GM23248 (cell line): ENCODE measurements around the gene DNAAF5. TPM values are rescaled to one million over a fixed set of nuclear protein-coding genes. Genes with fewer than 3 reads are reported as not detected.
A peak's percentile ranks its signal among the peaks of the same experiment; 100 is the strongest.

ENCODE experiments used
- DNase-seq: peaks from one replicate; pipeline ENCODE4 v3.0.0-alpha.2; 2015
- H2AFZ ChIP-seq: fragments of 200-600 bp; sonication (generic); 2 replicates; pipeline ENCODE4 v1.6.1; 2016; ENCODE audit warnings: antibody characterized with exemption
- H3F3A ChIP-seq: fragments of 200-600 bp; sonication (generic); 2 replicates; pipeline ENCODE4 v1.6.1; 2016; ENCODE audit warnings: mild to moderate bottlenecking, antibody characterized with exemption, mixed run types; ENCODE audit not compliant: insufficient read depth
- H3K27ac ChIP-seq: fragments of 200-600 bp; sonication (generic); 2 replicates; pipeline ENCODE4 v1.5.1; 2016; ENCODE audit warnings: mild to moderate bottlenecking
- H3K27me3 ChIP-seq: fragments of 200-600 bp; sonication (generic); replicated peaks from 2 replicates; pipeline ENCODE4 v1.6.1; 2016; ENCODE audit warnings: mild to moderate bottlenecking; ENCODE audit not compliant: insufficient read depth
- H3K36me3 ChIP-seq: fragments of 200-600 bp; sonication (generic); 2 replicates; pipeline ENCODE4 v1.6.1; 2016; ENCODE audit warnings: low read depth, mild to moderate bottlenecking
- H3K4me1 ChIP-seq: fragments of 200-600 bp; sonication (generic); 2 replicates; pipeline ENCODE4 v1.6.1; 2016; ENCODE audit warnings: mild to moderate bottlenecking; ENCODE audit not compliant: insufficient read depth
- H3K4me2 ChIP-seq: fragments of 200-600 bp; sonication (generic); one replicate; pipeline ENCODE4 v1.6.1; 2016; ENCODE audit warnings: mild to moderate bottlenecking; ENCODE audit not compliant: unreplicated experiment
- H3K4me3 ChIP-seq: fragments of 200-600 bp; sonication (generic); 2 replicates; pipeline ENCODE4 v1.5.1; 2016; ENCODE audit warnings: mild to moderate bottlenecking
- H3K79me2 ChIP-seq: fragments of 200-600 bp; sonication (generic); 2 replicates; pipeline ENCODE4 v1.6.1; 2016; ENCODE audit warnings: mild to moderate bottlenecking; ENCODE audit not compliant: insufficient read depth
- H3K9ac ChIP-seq: fragments of 200-600 bp; sonication (generic); 2 replicates; pipeline ENCODE4 v1.6.1; 2016; ENCODE audit warnings: mild to moderate bottlenecking
- H3K9me2 ChIP-seq: fragments of 200-600 bp; sonication (generic); 2 replicates; pipeline ENCODE4 v1.6.1; 2016; ENCODE audit warnings: mixed run types, mild to moderate bottlenecking, moderate library complexity; ENCODE audit not compliant: insufficient read depth
- H3K9me3 ChIP-seq: fragments of 200-600 bp; sonication (generic); one replicate; pipeline ENCODE4 v1.6.1; 2017; ENCODE audit warnings: low read depth
- H4K20me1 ChIP-seq: fragments of 200-600 bp; sonication (generic); 2 replicates; pipeline ENCODE4 v1.6.0; 2016; ENCODE audit not compliant: insufficient read depth
- EZH2 ChIP-seq: fragments of 200-600 bp; sonication (generic); IDR thresholded peaks from 2 replicates; pipeline ENCODE4 v1.6.1; 2018; ENCODE audit warnings: antibody characterized with exemption, mild to moderate bottlenecking; ENCODE audit not compliant: insufficient read depth, poor library complexity, severe bottlenecking
- EZH2phosphoT487 ChIP-seq: fragments of 200-600 bp; sonication (generic); IDR thresholded peaks from 2 replicates; pipeline ENCODE4 v1.6.1; 2018; ENCODE audit warnings: antibody characterized with exemption, moderate library complexity, mild to moderate bottlenecking, low read depth; ENCODE audit not compliant: insufficient read depth
- WGBS, 2 experiments: methylation state at CpG; one replicate each; pipeline ENCODE4 v1.1.6; 2015 to 2017; ENCODE audit warnings: low lambda C conversion rate in 2 of 2, low coverage in 1 of 2; ENCODE audit errors: missing lambda C conversion rate in 2 of 2; 5-methylcytosine and 5-hydroxymethylcytosine counted together
- in situ Hi-C: fragments of 300-500 bp; cut with MboI; formaldehyde crosslinking; loops from 2 replicates; pipeline ENCODE4 v1.15.0; 2020
- polyA plus RNA-seq: library from polyadenylated mRNA; unstranded; fragments of >200 nt; fragmentation: Nextera tagmentation; extraction: Ambion mirVana; gene quantifications from 2 replicates; pipeline ENCODE4 v1.2.1, GENCODE V29; 2016
- total RNA-seq: library from RNA; depleted of rRNA; stranded (reverse); fragments of >200 nt; shearing (Covaris generic); gene quantifications from 2 replicates; pipeline ENCODE4 v1.2.3, GENCODE V29; 2014

The DNAAF5 gene
- total and polyA plus RNA-seq, 2 experiments from 2014 or later = 5.7 to 35.7 TPM

GRCh38 chr7:830069-830468 lies 103.6 kb downstream of the DNAAF5 start:
- no peak overlapping the region for H3K4me3 ChIP-seq
- no peak overlapping the region for H2AFZ ChIP-seq
- H3K27ac ChIP-seq = no peak overlapping the region
- TF ChIP-seq EZH2 = no peak
- H3K9me3 ChIP-seq = no peaks in the 10 kb centered on the region
- no peak overlapping the region for H3K4me2 ChIP-seq
- in situ Hi-C loops = no loop called here
- WGBS, 2 experiments = 84 to 86% methylated on average over 12 of the region's 12 CpGs
- H3K36me3 ChIP-seq = no peaks in the 10 kb centered on the region
- H3K27me3 ChIP-seq = no peaks in the 10 kb centered on the region
- H3F3A ChIP-seq = peaks cover 34% of the 10 kb centered on the region
- no peak for DNase-seq
- no peak overlapping the region for H3K9ac ChIP-seq
- H3K79me2 ChIP-seq = peaks cover 83% of the 10 kb centered on the region
- H3K4me1 ChIP-seq = peaks cover 40% of the 10 kb centered on the region
- no peaks in the 10 kb centered on the region for H3K9me2 ChIP-seq
- H4K20me1 ChIP-seq = no peaks in the 10 kb centered on the region

- Histone ChIP-seq H2AFZ (no peak overlapping the region), H3K9me2 (no peaks in the 10 kb centered on the region), H3K4me3 (peak overlapping the region; percentile 67), H3K4me2 (peak overlapping the region; percentile 91), H3K27me3 (no peaks in the 10 kb centered on the region), H3K36me3 (no peaks in the 10 kb centered on the region), H3F3A (peaks cover 19% of the 10 kb centered on the region), H3K4me1 (peaks cover 32% of the 10 kb centered on the region), H3K9ac (peak overlapping the region; percentile 94), H3K79me2 (peaks cover 90% of the 10 kb centered on the region), H3K27ac (peak overlapping the region; percentile 99), H4K20me1 (no peaks in the 10 kb centered on the region), H3K9me3 (no peaks in the 10 kb centered on the region)
- TF ChIP-seq EZH2phosphoT487 = 0 out of 2 replicates have a peak, but pooled peaks have one; percentile 47
- TF ChIP-seq EZH2 = no peak
- peak; percentile 94 for DNase-seq
- in situ Hi-C loops = no loop called here
- WGBS, 2 experiments = 6 to 10% methylated on average over 7 of the region's 7 CpGs
Measured at GRCh38 chr7:831596-832166, 105.2 kb downstream of the DNAAF5 start.

GRCh38 chr7:832167-832967 lies 105.9 kb downstream of the DNAAF5 start, which contains the start of gene SUN1:
TSS of gene SUN1 (plus strand) at chr7:832476. CDS start at chr7:832525, 49 bp downstream.
- peak; percentile 79 for DNase-seq
- H3K9ac ChIP-seq = peak within 1 kb of the TSS; percentile 94
- H3K4me2 ChIP-seq = peak within 1 kb of the TSS; percentile 91
- H3K9me3 ChIP-seq = no peaks in the 10 kb centered on the region
- no peaks in the 10 kb centered on the region for H3K9me2 ChIP-seq
- no peak within 1 kb of the TSS for H2AFZ ChIP-seq
- peaks cover 32% of the 10 kb centered on the region for H3K4me1 ChIP-seq
- no peaks in the 10 kb centered on the region for H3K27me3 ChIP-seq
- H3K36me3 ChIP-seq = no peaks in the 10 kb centered on the region
- H3F3A ChIP-seq = peaks cover 16% of the 10 kb centered on the region
- H4K20me1 ChIP-seq = no peaks in the 10 kb centered on the region
- peak within 1 kb of the TSS; percentile 99 for H3K27ac ChIP-seq
- H3K79me2 ChIP-seq = peaks cover 90% of the 10 kb centered on the region
- peak within 1 kb of the TSS; percentile 67 for H3K4me3 ChIP-seq
- TF ChIP-seq EZH2 (no peak), EZH2phosphoT487 (no peak)
- in situ Hi-C loops = no loop called here
- WGBS, 2 experiments = 54 to 55% methylated on average over 24 of the region's 24 CpGs

GRCh38 chr7:832968-833424 lies 106.5 kb downstream of the DNAAF5 start:
- H2AFZ ChIP-seq = no peak overlapping the region
- DNase-seq = no peak
- WGBS, 2 experiments = 93 to 95% methylated on average over 15 of the region's 15 CpGs
- peaks cover 32% of the 10 kb centered on the region for H3K4me1 ChIP-seq
- H4K20me1 ChIP-seq = no peaks in the 10 kb centered on the region
- H3K9me3 ChIP-seq = no peaks in the 10 kb centered on the region
- H3K79me2 ChIP-seq = peaks cover 90% of the 10 kb centered on the region
- peaks cover 16% of the 10 kb centered on the region for H3F3A ChIP-seq
- H3K27me3 ChIP-seq = no peaks in the 10 kb centered on the region
- H3K27ac ChIP-seq = peak overlapping the region; percentile 99
- peak overlapping the region; percentile 94 for H3K9ac ChIP-seq
- no peak overlapping the region for H3K4me3 ChIP-seq
- in situ Hi-C loops = no loop called here
- TF ChIP-seq EZH2phosphoT487 (no peak), EZH2 (no peak)
- H3K36me3 ChIP-seq = no peaks in the 10 kb centered on the region
- H3K9me2 ChIP-seq = no peaks in the 10 kb centered on the region
- peak overlapping the region; percentile 91 for H3K4me2 ChIP-seq
